ENCODE measurements around the gene RUNX3.

- TF ChIP-seq CTCF (IDR thresholded peaks at IDR 0.05; ENCODE audit: low read depth, low read length, poor library complexity, severe bottlenecking) (no peak), EZH2phosphoT487 (IDR thresholded peaks at IDR 0.05; ENCODE audit: borderline replicate concordance, low read length) (no peak)
Measured at GRCh38 chr1:24908591-24909259, 21.4 kb downstream of the RUNX3 start.
